ENCODE measurements around the gene KIF17. TPM values are rescaled to one million over a fixed set of nuclear protein-coding genes. Genes with fewer than 3 reads are reported as not detected.

Gene KIF17
- polyA plus RNA-seq, 4 donors: 1.3 to 2.7 (median 2.4) TPM

- WGBS, 3 donors: 21 to 55% (median 47%) methylated on average over 4 of the region's 4 CpGs
- no peak for FAIRE-seq
Observed at GRCh38 chr1:20618550-20618949, 99.3 kb downstream of the KIF17 start.

GRCh38 chr1:20616847-20617487, 100.8 kb downstream of the KIF17 start:
- Histone ChIP-seq H3K36me3 (ENCODE audit: control insufficient read depth in 3 of 3, insufficient read depth in 2 of 3, low read depth in 1 of 3, low read length in 3 of 3) (no peaks in the 10 kb centered on the region), H3K4me3 (ENCODE audit: low read depth in 1 of 3, low read length in 3 of 3) (no peak overlapping the region), H3K4me1 (ENCODE audit: control insufficient read depth in 3 of 3, insufficient read depth in 2 of 3, low read depth in 1 of 3, low read length in 2 of 3) (no peaks in the 10 kb centered on the region), H3K9me3 (ENCODE audit: control insufficient read depth in 2 of 2, insufficient read depth in 1 of 2, low read depth in 1 of 2, low read length in 1 of 2) (no peaks in the 10 kb centered on the region), H3K27me3 (ENCODE audit: control insufficient read depth in 3 of 3, insufficient read depth in 3 of 3, low read length in 3 of 3) (no peaks in the 10 kb centered on the region), H3K27ac (ENCODE audit: low read depth in 1 of 3, low read length in 2 of 3) (peak overlapping the region in 1 of 3 donors; percentile 12)
- no peak for DNase-seq
- no peak for FAIRE-seq
- 62 to 75% (median 74%) methylated on average over 3 of the region's 3 CpGs for WGBS, 3 donors

More at GRCh38 chr1:20618550-20618949, 99.3 kb downstream of the KIF17 start:
- no peak overlapping the region for H3K4me3 ChIP-seq (ENCODE audit: low read depth in 1 of 3, low read length in 3 of 3)
- peak in 1 of 2 donors; percentile 32 for DNase-seq
- no peaks in the 10 kb centered on the region for H3K4me1 ChIP-seq (ENCODE audit: control insufficient read depth in 3 of 3, insufficient read depth in 2 of 3, low read depth in 1 of 3, low read length in 2 of 3)
- H3K27ac ChIP-seq (ENCODE audit: low read depth in 1 of 3, low read length in 2 of 3): no peak overlapping the region
- no peaks in the 10 kb centered on the region for H3K36me3 ChIP-seq (ENCODE audit: control insufficient read depth in 3 of 3, insufficient read depth in 2 of 3, low read depth in 1 of 3, low read length in 3 of 3)
- H3K9me3 ChIP-seq (ENCODE audit: control insufficient read depth in 2 of 2, insufficient read depth in 1 of 2, low read depth in 1 of 2, low read length in 1 of 2): no peaks in the 10 kb centered on the region
- H3K27me3 ChIP-seq (ENCODE audit: control insufficient read depth in 3 of 3, insufficient read depth in 3 of 3, low read length in 3 of 3): peaks cover 0 to 2% (median 0%) of the 10 kb centered on the region in 3 donors

- Histone ChIP-seq H3K4me1 (ENCODE audit: control insufficient read depth in 3 of 3, insufficient read depth in 2 of 3, low read depth in 1 of 3, low read length in 2 of 3) (no peaks in the 10 kb centered on the region), H3K4me3 (ENCODE audit: low read depth in 1 of 3, low read length in 3 of 3) (no peak overlapping the region), H3K27me3 (ENCODE audit: control insufficient read depth in 3 of 3, insufficient read depth in 3 of 3, low read length in 3 of 3) (no peaks in the 10 kb centered on the region), H3K36me3 (ENCODE audit: control insufficient read depth in 3 of 3, insufficient read depth in 2 of 3, low read depth in 1 of 3, low read length in 3 of 3) (no peaks in the 10 kb centered on the region), H3K27ac (ENCODE audit: low read depth in 1 of 3, low read length in 2 of 3) (peak overlapping the region in 1 of 3 donors; percentile 12), H3K9me3 (ENCODE audit: control insufficient read depth in 2 of 2, insufficient read depth in 1 of 2, low read depth in 1 of 2, low read length in 1 of 2) (no peaks in the 10 kb centered on the region)
- WGBS, 3 donors: 37 to 52% (median 42%) methylated on average over 20 of the region's 20 CpGs
- DNase-seq (no peak), FAIRE-seq (no peak)
Observed at GRCh38 chr1:20615946-20616846, 101.6 kb downstream of the KIF17 start.

GRCh38 chr1:20614131-20614579, 103.7 kb downstream of the KIF17 start:
- H3K4me1 ChIP-seq (ENCODE audit: control insufficient read depth in 3 of 3, insufficient read depth in 2 of 3, low read depth in 1 of 3, low read length in 2 of 3): no peaks in the 10 kb centered on the region
- WGBS, 3 donors: 55 to 67% (median 63%) methylated on average over 3 of the region's 3 CpGs
- DNase-seq: no peak
- no peaks in the 10 kb centered on the region for H3K36me3 ChIP-seq (ENCODE audit: control insufficient read depth in 3 of 3, insufficient read depth in 2 of 3, low read depth in 1 of 3, low read length in 3 of 3)
- no peak for FAIRE-seq
- H3K27me3 ChIP-seq (ENCODE audit: control insufficient read depth in 3 of 3, insufficient read depth in 3 of 3, low read length in 3 of 3): no peaks in the 10 kb centered on the region
- H3K4me3 ChIP-seq (ENCODE audit: low read depth in 1 of 3, low read length in 3 of 3): no peak overlapping the region
- H3K9me3 ChIP-seq (ENCODE audit: control insufficient read depth in 2 of 2, insufficient read depth in 1 of 2, low read depth in 1 of 2, low read length in 1 of 2): no peaks in the 10 kb centered on the region
- peak overlapping the region in 1 of 3 donors; percentile 74 for H3K27ac ChIP-seq (ENCODE audit: low read depth in 1 of 3, low read length in 2 of 3)

Other genes starting within 250 kb of the KIF17 start
- 100 to 1,000 TPM in 3 of 4 donors, 10 to 100 TPM in 1; 27.0 to 260 (median 123) TPM for gene CAMK2N1, start 231.8 kb downstream of the KIF17 start, polyA plus RNA-seq
- 10 to 100 TPM in 3 of 4 donors, 1 to 10 TPM in 1; 6.9 to 22.8 (median 16.7) TPM for gene MUL1, start 209.9 kb downstream of the KIF17 start, polyA plus RNA-seq
- under 1 TPM in 3 of 4 donors, not detected in 1; 0.16 to 0.75 (median 0.27) TPM for gene FAM43B, start 165.4 kb downstream of the KIF17 start, polyA plus RNA-seq
- 10 to 100 TPM in 1 of 4 donors, 1 to 10 TPM in 2, under 1 TPM in 1; 0.58 to 53.0 (median 4.4) TPM for gene CDA, start 128.9 kb downstream of the KIF17 start, polyA plus RNA-seq
- gene PINK1, start 84.5 kb downstream of the KIF17 start, polyA plus RNA-seq: 100 to 1,000 TPM in 1 of 4 donors, 10 to 100 TPM in 3; 35.1 to 120 (median 60.6) TPM
- 100 to 1,000 TPM in 2 of 4 donors, 10 to 100 TPM in 2; 64.2 to 280 (median 162) TPM for gene DDOST, start 56.6 kb downstream of the KIF17 start, polyA plus RNA-seq
- gene SH2D5, start 14.7 kb upstream of the KIF17 start, polyA plus RNA-seq: 1 to 10 TPM in 1 of 4 donors, under 1 TPM in 3; 0.07 to 1.1 (median 0.16) TPM
- gene HP1BP3, start 69.3 kb upstream of the KIF17 start, polyA plus RNA-seq: 100 to 1,000 TPM in 2 of 4 donors, 10 to 100 TPM in 2; 56.4 to 241 (median 89.0) TPM